ENCODE data around the gene INS.

INS gene

DNA sequence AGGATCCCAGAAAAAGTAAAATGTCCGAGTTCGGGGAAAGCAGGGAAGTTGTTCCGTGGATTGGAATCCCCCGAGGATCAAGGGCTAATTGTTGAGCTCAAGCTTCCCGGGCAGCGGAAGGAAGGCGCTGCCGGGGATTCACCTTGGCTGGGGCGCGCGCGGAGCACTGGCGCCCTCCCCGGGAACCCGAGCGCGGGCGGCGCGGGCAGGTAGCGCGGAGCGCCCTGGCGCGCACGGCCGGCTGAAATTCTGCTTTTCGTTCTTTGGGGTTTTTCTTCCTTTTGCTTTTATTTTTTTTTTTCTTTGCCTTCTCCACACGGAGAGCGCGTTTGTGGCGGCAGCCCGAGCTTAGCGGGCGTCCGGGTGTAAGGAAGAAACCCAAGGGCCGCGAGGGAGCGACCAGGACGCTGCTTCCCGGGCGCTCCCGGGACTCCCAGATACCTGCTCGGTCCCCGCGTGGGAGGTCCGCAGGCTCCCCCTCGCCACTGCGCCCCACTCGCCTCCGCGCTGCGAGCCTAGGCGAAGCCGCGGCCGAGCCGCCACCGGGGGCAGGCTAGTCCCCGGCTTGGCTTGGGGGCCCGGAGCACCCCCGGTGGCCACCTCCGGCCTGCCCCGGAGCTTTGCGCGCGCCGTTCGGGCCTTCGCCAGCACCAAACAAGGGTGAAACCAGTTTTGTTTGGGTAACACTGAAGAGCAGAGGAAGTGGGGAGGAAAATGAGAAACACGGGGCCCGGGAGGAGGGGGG, 17.0 kb downstream of the INS start:
- DNase-seq = no peak

DNA sequence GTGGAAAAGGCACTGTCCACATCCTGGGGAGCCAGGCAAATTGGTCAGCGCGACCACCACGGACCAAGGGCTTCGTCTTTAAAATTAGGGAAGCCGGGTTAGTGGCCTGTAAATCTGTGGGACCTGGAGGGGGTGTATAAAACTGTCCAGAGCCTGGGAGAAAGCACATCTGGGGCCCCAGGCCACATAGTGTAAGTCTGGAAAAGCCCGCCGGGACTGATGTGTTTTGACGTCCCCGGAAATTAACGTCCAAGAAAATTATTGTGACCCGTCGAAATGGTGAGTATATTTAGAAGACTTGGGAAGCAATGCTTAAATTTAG, 17.6 kb downstream of the INS start:
- no peak for DNase-seq

DNA sequence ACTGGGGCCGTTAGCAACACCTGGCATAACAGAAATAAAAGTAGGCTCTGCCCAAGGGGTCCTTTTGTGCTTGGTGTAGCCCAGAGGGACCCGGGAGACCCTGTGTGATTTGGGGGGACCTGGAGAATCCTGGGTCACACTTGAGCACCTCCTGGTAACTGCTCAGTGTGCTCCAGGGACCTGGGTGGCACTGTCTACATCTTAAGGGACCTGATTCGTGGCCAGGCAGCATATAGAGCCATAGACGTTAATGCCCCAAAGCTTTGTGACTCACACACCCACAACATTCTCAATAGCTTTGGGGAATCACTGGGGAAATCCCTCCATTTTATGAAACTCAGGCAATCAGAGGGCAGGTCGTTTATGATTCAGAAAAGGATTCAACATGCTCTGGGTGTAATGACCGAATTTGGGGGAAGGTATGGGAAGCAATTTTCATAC, 18.2 kb downstream of the INS start:
- DNase-seq = no peak

DNA sequence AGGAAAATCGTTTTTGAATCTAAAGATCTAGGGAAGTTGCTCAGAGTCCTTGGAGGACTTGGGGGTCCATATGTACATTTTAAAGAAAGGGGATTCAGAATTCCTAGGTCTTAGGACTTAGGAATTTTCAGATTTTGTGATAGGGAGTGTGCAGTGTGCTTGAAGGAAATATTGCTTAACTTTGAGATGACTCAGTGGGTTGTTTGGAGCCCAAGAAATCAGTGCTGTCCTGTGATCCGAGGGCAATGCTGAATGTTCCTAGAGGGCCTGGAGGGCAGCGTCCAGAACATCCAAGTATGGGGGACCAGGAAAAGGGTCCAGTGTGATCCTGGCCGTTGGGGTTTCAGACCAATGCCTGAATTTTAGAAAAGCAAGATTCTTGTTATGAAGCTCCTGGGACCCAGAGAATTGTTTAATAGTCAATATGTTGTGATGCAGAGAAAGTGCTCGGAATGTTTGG, 18.7 kb downstream of the INS start:
- no peak for DNase-seq

DNA sequence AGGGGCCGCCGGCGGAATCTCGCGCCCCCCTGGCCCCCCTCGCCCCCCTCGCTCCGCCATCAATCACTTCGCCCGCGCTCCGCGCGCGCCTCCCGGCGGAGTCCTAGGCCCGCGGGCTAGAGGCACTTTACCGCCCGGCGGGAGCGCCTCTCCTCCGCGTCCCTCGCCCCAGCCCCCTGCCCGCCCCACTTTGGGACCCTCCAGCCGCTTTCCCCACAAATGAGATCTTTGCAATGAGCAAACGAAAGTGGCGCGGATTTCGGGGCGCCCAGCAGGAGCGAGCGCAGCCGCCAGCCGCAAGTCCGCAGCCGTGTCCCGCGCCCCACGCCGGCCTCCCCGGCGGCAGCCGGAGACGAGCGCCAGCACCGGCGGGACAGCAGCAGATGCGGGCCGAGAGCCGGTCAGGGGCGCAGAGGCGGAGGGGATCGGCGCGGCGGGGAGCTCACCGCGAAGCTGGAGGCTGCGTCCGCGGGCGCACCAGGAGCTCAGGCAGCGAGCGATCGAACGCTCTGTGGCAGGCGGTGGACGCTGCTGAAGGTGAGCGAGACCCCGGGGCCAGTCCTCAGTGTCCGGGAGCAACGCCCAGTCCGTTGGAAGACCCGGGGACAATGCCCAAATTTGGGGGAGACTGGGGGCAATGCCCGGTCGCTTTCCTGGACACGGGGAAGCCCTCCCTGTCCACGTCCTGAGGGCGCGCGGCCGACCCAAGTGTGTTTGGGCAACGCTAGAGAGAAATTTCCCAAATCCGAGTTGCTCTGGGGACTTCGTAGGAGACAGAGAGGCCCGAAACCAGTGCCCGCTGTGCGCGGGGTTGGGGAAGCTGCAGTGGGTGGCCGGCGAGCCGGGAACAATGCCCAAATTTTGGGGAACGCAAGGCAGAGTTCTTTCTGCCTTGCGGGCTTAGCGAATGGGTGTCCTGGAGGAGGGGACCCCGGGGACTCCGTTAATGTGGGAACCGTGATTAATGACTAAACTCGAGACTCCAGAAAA, 20.3 kb downstream of the INS start:
- DNase-seq = no peak

DNA sequence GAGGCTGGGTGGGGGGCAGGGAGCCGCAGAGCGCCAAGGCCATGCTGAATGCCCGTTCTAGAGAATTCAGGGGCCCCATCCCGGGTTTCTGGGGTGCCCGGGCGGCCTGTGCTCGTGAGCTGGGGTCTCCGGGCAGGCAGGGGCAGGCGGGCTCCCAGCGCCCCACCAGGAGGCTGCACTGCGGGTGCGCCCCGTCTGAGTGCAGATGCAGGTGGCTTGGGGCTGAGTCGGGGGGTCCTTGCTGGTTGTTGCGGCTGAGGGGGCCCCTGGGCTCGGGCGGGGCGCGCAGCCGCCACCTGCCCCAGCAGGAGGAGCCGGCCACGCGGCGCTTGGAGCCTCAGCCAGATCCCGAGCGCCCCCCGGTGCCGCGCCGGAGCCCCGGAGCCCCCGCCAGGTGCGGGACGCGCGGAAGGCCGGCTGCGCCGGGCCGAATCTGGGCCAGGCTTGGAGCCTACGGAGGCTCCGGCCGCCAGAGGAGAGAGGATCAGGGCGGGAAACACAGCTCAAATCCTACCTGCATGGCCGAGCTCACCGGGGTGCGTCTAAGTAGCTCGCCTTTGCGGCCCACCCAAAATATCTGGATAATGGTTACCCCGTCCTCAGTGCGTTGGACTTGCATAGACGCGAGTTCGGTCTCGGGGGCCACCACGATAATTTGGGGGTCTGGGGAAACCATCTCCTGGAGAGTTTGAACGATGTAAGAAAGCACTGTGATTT, 21.2 kb downstream of the INS start:
- DNase-seq = no peak

DNA sequence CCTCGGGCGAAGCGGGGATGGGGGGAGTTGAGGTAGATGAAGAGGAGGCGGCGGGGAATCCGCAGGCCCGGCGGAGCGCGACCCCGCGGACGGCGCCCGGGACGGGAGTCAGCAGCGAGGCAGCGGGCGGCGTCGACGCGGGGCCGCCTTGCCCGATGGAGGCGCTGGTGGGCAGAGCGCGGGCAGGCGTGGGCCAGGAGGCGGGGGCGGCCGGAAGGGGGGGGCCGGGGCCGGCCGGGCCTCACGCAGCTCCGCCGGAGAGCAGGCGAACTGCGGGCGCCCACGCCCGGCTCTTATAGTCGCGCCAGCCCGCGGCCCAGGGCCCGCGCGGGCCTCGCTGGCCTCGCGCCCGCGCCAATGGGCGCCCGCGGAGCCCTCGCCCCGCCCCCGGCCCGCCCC, 21.9 kb downstream of the INS start, which contains the start of gene IGF2:
IGF2 (minus strand) TSS at position 267 of the 399 bp plus-strand sequence. CDS start 3,866 bp downstream, outside the sequence.
- no peak for DNase-seq

DNA sequence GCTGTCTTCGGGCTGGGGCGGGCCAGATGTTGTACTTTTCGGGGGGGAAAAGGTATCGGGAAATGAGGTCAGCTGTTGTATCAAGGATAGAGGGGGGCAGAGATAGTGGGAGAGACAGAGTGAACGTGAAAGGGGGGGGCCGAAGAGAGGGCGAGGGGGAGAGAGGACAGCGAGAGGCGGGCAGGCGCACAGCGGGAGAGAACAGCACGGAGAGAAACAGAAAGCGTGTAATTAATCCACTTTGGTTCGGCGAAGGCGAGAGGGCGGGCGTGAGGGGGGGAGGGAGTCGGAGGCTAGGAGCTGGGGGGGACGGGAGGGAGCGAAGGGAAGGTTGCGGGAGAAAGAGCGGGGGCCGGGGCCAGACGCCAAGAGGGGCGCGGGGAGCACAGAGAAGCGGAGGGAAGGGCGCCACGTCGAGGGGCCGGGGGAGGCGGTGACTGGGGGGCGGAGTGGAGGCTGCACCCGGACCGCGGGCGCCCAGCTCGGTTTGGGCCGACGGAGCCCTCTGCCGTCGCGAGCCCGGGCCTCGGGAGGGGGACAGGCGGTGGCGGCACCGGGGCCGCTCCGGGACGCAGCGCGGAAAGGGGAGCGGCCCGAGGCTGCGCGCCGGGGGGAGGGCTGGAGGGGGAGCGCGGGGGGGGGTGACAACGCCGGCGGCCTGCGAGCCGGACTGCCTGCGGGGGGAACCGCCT, 22.4 kb downstream of the INS start:
- DNase-seq = no peak

DNA sequence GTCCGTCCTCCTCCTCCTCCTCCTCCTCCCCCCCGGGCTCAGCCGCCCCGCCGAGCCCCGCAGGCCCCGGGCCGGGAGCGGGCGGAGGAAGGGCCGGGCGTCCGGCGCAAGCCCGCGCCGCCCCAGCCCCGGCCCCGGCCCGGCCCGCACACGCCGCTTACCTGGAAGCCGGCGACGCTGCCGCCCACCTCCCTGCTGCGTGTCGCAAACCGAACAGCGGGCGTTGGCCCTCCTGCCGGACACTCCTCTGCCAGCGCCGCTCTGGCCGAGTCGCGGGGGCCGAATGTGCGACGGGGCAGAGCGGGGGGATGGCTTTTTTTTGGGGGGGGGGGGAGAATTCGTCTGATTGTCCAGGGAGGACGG, 23.0 kb downstream of the INS start:
- DNase-seq = no peak

DNA sequence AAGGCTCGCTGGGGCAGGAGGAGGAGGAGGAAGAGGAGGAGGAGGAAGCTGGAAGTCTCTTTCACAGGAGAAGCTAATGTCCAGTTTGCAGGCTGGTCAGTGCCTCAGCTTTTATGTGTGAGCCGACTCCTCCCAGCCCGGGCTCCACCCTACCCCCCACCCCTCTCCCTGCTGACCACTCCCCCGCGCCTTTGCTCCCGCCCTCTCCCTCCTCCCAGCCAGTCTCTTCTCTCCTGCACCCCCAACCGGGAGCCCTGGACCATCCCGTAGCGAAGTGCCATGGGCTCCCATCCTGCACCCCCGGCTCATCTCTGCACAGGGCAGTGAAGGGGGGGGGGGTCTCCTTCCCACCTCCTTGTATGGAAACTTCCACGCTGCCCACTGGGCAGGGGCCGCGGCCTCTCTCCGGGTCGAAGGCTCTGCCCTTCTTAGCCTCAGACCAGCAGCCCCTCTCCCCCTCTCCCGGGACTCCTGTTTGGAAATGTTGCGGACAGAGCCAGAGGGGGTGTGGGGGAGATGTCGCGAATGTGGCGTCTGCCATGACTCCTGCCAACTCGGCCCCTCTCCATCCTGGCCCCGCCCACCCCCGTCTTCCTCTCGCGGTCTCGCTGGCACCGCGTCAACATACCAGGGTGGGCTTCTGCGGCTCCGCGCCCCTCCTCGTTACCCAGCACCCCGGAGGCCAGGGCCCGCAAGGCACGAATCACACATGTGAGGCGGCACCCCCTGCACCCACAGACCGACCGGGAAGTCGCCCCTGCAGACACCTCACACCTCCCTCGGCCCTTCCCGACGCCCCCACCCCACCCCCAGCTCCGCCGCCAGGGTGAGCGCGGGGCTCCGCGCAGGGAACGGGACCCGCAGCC, 23.6 kb downstream of the INS start:
- DNase-seq = no peak

DNA sequence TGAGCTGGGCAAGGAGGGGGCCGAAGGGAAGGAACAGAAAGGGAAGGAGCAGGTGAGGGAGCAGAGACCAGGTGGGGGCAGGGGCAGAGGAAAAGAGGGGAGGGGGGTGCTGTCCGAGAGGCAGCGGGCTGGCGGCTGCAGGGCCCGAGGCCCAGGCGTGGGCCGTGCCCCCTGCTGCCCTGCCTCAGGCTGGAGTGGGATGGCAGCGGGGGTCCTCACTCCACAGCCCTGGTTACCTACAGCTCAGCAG, 24.1 kb downstream of the INS start:
- no peak for DNase-seq

DNA sequence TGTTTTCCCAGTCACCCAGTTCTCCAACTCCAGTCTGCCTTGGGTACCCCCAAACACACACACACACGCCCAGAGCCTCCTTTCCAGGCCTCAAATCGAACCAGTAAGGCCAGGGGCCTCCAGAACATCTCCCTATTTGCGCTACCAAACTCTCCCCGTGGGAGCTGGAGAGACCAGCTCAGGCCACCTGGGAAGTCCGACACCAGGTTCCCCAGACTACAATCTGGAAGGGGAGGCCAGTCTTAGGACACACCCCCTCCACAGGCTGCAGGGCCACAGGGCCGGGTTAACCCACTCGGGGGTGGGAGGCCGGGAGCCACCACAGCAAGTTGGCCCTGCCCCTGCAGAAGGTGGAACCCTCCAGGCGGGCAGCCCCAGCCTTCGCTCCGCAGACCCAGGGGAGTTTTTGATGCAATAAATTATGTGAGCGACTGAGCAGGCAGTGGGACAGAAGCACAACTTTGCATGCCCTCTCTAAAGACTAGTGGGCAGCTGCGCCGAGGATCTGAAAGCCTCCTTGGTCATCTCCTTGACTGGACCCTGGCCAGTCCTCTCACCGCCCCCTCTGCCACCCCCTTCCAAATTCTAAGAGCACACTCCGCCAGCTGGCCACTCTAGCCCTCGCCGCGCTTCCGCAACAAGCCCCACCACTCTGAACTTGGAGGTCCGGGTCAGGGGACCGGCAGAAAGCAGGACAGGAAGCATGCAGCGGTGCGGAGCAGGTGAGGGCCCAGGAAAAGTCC, 24.6 kb downstream of the INS start:
- no peak for DNase-seq

DNA sequence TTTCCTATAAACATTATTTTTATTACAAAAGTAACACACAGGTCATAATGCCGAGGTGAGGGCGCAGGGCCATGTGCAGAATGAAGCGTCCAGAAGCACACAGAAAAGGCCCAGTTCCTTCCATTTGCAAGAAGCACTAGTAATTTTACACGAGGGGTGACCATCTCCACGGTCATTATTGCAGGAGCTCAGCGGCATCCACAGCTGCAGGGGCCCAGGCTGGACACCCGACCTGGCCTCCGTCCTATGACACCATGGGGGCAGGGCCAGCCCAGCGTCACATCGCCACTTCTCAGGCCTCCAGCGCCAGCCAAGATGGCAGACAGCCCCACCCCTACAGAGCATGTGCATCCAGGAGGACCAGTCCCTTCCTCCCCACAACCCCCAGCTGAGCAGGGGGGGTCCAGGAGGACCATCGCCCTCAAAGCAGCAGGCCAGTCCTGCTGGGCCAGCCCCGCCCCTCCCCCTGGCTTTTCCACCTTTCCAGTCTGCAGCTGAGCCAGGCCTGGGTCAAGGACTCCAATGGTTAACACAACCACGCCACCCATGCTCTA, 25.3 kb downstream of the INS start:
- no peak for DNase-seq

DNA sequence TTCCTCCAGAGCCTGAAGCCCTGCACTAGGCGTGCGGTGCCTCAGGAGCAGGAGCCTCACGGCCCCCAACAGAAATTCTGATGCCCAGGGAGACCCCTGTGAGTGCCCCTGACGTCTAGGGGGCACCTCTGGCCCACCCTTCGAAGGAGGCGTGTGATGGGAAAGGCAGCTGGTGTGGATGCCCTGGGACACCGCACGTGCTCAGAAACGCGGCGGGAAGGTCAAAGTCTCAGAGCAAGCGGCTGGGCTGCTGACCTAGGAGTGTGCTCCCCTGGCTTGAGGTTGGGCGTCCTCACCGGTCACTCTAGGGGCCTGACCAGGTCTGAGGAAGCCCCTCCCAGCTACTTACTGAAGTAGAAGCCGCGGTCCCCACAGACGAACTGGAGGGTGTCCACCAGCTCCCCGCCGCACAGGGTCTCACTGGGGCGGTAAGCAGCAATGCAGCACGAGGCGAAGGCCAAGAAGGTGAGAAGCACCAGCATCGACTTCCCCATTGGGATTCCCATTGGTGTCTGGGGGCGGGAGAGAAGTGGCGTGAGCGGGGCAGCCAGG, 25.9 kb downstream of the INS start:
- no peak for DNase-seq

DNA sequence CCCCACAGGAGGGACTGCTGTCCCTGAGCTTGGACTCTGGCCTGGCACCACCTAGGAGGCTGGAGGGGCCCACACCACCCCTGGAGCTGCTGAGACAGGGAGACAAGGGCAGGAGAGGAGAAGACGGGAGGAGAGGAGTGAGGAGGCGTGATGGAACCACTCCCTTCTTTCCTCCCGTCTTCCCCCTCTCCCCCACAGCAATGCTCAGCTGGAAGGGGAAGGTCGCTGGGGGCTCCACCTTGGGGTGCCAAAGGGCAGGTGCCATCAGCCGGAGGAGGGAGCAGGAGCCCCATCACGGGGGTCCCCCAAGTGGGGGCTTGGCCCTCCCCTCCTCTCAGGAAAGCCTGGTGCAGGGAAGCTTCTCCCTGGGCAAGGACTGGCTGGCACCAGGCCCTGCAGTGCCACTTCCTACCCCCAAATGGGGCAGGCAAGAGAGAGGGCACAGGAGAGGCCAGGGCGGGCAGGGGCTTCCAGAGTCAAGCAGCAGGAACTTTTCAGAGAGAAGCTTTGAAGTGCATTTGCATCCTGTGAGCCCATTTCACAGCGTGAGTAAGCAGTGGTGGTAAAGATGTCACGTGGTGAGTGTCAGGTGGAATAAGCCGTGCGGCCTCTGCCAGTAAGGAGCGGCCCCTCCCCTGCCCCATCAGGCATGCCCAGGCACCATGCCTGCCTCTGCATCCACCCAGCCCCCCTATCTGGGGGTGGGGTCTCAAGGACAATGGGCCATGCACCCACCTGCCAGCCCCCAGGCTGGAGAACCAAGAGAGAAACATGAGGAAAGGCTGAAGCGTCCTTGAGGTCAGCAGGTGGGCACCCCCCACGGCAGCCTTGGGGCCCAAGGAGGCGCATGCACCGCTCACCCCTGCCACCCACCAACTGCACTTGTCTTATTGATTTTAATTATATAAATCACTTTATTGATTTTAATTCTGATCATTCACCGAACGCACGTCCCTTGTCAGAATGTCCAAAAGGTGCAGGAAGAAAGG, 26.7 kb downstream of the INS start:
- DNase-seq = no peak

DNA sequence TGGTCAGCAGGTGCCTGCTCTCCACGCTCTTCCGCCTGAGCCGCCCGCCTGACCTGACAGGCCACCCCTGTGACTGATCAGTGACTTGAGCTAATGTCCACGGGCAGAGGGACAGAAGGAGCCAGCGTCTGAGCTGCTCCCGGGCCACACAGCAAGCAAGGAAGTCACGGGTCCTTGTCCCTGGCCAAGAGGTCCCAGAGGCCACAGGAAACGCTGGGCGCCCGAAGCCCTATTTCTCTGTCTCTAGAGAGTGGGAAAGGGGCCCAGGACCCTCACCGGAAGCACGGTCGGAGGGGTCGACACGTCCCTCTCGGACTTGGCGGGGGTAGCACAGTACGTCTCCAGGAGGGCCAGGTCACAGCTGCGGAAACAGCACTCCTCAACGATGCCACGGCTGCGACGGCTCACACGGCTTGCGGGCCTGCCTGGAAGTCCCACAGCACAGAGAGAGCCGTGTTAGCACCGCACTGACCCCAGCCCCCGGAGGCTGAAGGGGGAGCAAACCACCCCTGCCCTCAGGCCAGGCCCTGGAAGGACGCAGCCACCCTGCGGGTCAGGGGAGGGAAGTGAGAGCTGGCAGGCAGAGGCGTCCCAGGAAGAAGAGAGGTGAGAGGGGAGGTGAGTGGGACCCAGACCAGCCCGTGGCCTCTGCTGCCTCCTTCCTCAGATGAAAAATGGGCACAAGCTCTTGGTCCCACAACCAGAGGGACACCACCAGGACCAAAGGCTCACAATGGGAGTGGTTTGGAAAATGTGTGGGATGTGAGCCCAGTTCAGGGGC, 27.6 kb downstream of the INS start:
- DNase-seq = no peak

DNA sequence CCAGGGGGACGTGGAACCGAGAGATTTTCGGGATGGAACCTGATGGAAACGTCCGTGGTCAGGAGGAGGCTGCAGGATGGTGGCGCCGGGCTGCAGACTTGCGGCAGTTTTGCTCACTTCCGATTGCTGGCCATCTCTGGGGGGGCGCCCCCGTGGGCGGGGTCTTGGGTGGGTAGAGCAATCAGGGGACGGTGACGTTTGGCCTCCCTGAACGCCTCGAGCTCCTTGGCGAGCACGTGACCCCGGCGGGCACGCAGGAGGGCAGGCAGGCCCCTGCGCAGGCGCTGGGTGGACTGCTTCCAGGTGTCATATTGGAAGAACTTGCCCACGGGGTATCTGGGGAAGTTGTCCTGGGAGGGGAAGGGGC, 28.2 kb downstream of the INS start:
- no peak for DNase-seq

DNA sequence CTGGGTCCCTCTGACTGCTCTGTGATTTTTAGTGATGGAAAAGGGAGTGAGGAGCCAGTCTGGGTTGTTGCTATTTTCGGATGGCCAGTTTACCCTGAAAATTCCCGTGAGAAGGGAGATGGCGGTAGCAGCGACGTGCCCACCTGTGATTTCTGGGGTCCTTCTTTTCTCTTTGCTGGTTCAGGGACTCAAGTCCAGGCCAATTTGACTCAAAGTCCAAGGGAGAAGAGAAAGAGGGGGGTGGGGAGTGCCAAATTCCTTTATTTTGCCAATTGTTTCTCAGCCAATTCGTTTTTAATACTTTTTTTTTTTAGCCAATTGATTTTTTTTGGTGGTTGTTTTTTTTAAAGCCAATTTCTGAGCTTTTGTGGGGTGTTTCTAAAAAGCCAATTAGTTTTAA, 28.8 kb downstream of the INS start:
- DNase-seq = no peak
